ENCODE data around the gene THSD7B.

DNA sequence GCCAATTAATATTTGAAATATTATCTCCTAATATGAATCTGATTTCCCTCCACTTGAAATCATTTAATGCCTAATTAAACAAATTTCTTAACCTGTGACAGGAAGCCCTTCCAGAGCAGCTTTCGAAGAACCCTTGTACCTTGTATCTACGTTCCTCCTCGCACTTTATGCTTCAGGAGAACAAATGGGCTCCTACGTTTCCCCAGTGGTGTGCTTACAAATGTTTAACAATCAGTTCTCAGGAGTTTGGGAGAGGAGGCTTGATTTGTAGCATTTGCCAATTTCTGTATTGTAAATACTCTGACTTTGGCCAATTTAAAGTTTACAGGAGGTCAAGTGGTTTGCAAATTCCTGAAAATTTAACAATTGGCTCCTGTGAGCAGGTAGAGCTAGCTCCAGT, 327.8 kb downstream of the THSD7B start:
- no peak for TF ChIP-seq CTCF (IDR thresholded peaks at IDR 0.05)
- no peak for TF ChIP-seq POLR2A (IDR thresholded peaks at IDR 0.05)
